ENCODE measurements around the gene SDK1. TPM values are rescaled to one million over a fixed set of nuclear protein-coding genes. Genes with fewer than 3 reads are reported as not detected.
"Not testable (repeated sequence)": the region's sequence is repeated elsewhere in the genome, so short reads cannot be mapped to it uniquely, and the experiment has no call there.

The SDK1 gene
- polyA plus RNA-seq, 1 donor = 3.4 TPM

- DNase-seq (ENCODE audit: low read depth) = no peak
Observed at GRCh38 chr7:3955751-3956696, 655.0 kb downstream of the SDK1 start.

GRCh38 chr7:3956949-3957348, 655.9 kb downstream of the SDK1 start:
- DNase-seq (ENCODE audit: low read depth) = no peak

GRCh38 chr7:3957472-3958108, 656.5 kb downstream of the SDK1 start:
- no peak for DNase-seq (ENCODE audit: low read depth)

GRCh38 chr7:3958109-3958483, 657.0 kb downstream of the SDK1 start:
- DNase-seq (ENCODE audit: low read depth) = no peak

GRCh38 chr7:3959364-3959763, 658.3 kb downstream of the SDK1 start:
- DNase-seq (ENCODE audit: low read depth) = no peak

- no peak for DNase-seq (ENCODE audit: low read depth)
Observed at GRCh38 chr7:3960050-3960763, 659.2 kb downstream of the SDK1 start.

- DNase-seq (ENCODE audit: low read depth) = no peak
Observed at GRCh38 chr7:3960942-3961341, 659.9 kb downstream of the SDK1 start.

GRCh38 chr7:3961857-3962503, 660.9 kb downstream of the SDK1 start:
- no peak for DNase-seq (ENCODE audit: low read depth)

GRCh38 chr7:3963768-3964167, 662.7 kb downstream of the SDK1 start:
- DNase-seq (ENCODE audit: low read depth) = not testable (repeated sequence)

- no peak for DNase-seq (ENCODE audit: low read depth)
Observed at GRCh38 chr7:3964980-3965606, 664.0 kb downstream of the SDK1 start.

- no peak for DNase-seq (ENCODE audit: low read depth)
Observed at GRCh38 chr7:3965794-3966395, 664.8 kb downstream of the SDK1 start.

GRCh38 chr7:3968234-3968633, 667.2 kb downstream of the SDK1 start:
- no peak for DNase-seq (ENCODE audit: low read depth)

- DNase-seq (ENCODE audit: low read depth) = no peak
Observed at GRCh38 chr7:3969286-3969685, 668.2 kb downstream of the SDK1 start.

- no peak for DNase-seq (ENCODE audit: low read depth)
Observed at GRCh38 chr7:3971323-3971722, 670.3 kb downstream of the SDK1 start.

GRCh38 chr7:3973264-3973663, 672.2 kb downstream of the SDK1 start:
- no peak for DNase-seq (ENCODE audit: low read depth)

- DNase-seq (ENCODE audit: low read depth) = no peak
Observed at GRCh38 chr7:3974329-3974728, 673.3 kb downstream of the SDK1 start.

GRCh38 chr7:3975371-3975770, 674.3 kb downstream of the SDK1 start:
- DNase-seq (ENCODE audit: low read depth) = no peak

- no peak for DNase-seq (ENCODE audit: low read depth)
Observed at GRCh38 chr7:3977391-3977790, 676.3 kb downstream of the SDK1 start.

- no peak for DNase-seq (ENCODE audit: low read depth)
Observed at GRCh38 chr7:3978839-3979238, 677.8 kb downstream of the SDK1 start.

- no peak for DNase-seq (ENCODE audit: low read depth)
Observed at GRCh38 chr7:3979611-3980299, 678.7 kb downstream of the SDK1 start.

- DNase-seq (ENCODE audit: low read depth) = no peak
Observed at GRCh38 chr7:3980300-3980643, 679.2 kb downstream of the SDK1 start.

All from forelimb muscle (tissue), 1 donor.